ENCODE results near the gene KLF16.
A peak's percentile ranks its signal among the peaks of the same experiment; 100 is the strongest.

KLF16 gene

GRCh38 chr19:1818549-1819195 is 44.7 kb downstream of the KLF16 start:
- DNase-seq: no peak

- DNase-seq: no peak
Observed at GRCh38 chr19:1817553-1818179, 45.7 kb downstream of the KLF16 start.

GRCh38 chr19:1816530-1817298 is 46.7 kb downstream of the KLF16 start:
- no peak for DNase-seq

GRCh38 chr19:1815605-1816529 is 47.5 kb downstream of the KLF16 start:
- no peak for DNase-seq

- DNase-seq: no peak
Observed at GRCh38 chr19:1814833-1815604, 48.4 kb downstream of the KLF16 start.

GRCh38 chr19:1814391-1814790 is 49.0 kb downstream of the KLF16 start:
- no peak for DNase-seq

GRCh38 chr19:1813192-1814182 is 49.9 kb downstream of the KLF16 start:
- no peak for DNase-seq

GRCh38 chr19:1812426-1813191 is 50.8 kb downstream of the KLF16 start:
- peak; percentile 94 for DNase-seq

- DNase-seq: no peak
Observed at GRCh38 chr19:1811942-1812425, 51.4 kb downstream of the KLF16 start, which contains the start of gene ATP8B3. ATP8B3 (minus strand) TSS chr19:1812276; CDS start chr19:1811736, 540 bp downstream.

GRCh38 chr19:1811472-1811894 is 51.9 kb downstream of the KLF16 start:
- DNase-seq: no peak

GRCh38 chr19:1810439-1811160 is 52.8 kb downstream of the KLF16 start:
- DNase-seq: no peak

- no peak for DNase-seq
Observed at GRCh38 chr19:1809678-1810077, 53.7 kb downstream of the KLF16 start.

- no peak for DNase-seq
Observed at GRCh38 chr19:1808395-1808731, 55.0 kb downstream of the KLF16 start.

GRCh38 chr19:1807695-1808394 is 55.5 kb downstream of the KLF16 start:
- no peak for DNase-seq

GRCh38 chr19:1807030-1807694 is 56.2 kb downstream of the KLF16 start:
- no peak for DNase-seq

GRCh38 chr19:1806184-1807029 is 57.0 kb downstream of the KLF16 start:
- no peak for DNase-seq
